T-helper 1 cell treated with Interleukin-12 subunit alpha and Interleukin-12 subunit beta and Interleukin-4 antibody, amounts not matched to agents 30 ng/mL and 1 ng/mL, for 36 hours (primary cell): ENCODE results near the gene PCDH15. TPM values are rescaled to one million over a fixed set of nuclear protein-coding genes. Genes with fewer than 3 reads are reported as not detected.
"Not testable (repeated sequence)": the region's sequence is repeated elsewhere in the genome, so short reads cannot be mapped to it uniquely, and the experiment has no call there.

Experiments
- intact Hi-C: fragments of 100-400 bp; cut with micrococcal nuclease; formaldehyde crosslinking; loops from one replicate; pipeline ENCODE4 v1.15.1; 2024
- total RNA-seq: library from RNA; stranded (reverse); gene quantifications from 2 replicates; pipeline ENCODE4 v1.2.3, GENCODE V29; 2022

Gene PCDH15
- total RNA-seq, 1 donor from 2014 or later = not detected

GRCh38 chr10:54002077-54002476, 799.0 kb downstream of the PCDH15 start:
- intact Hi-C loops = no loop called here

DNA sequence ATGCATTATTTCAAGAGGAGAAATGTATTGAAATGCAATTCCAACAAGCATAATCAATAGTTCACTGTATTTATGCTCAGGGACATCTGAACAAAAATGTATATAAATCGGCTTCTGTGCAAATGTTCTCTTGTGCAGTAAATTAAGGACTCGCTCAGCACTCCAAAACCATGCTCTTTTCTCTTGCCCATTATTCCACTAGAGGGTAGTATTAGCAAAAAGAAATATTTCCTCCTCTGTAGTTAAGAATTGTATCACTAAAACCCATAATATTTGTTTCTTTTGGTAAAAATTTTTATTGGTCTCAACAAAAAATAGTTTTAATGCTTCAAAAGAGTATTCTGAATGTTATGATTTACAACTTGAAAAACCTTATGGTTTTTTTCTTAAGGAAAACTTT, 803.1 kb downstream of the PCDH15 start:
- intact Hi-C loops = no loop called here

DNA sequence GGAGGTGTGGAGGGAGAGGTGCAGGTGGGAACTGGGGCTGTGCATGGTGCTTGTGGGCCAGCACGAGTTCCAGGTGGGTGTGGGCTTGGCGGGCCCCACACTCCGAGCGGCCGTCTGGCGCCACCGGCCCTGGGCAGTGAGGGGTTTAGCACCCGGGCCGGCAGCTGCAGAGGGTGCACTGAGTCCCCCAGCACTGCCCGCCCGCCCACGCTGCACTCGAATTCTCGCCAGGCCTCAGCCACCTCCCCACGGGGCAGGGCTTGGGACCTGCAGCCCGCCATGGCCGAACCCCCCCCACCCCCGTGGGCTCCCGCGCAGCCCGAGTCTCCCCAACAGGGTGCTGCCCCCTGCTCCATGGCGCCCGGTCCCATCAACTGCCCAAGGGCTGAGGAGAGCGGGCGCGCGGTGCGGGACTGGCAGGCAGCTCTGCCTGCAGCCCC, 810.2 kb downstream of the PCDH15 start:
- intact Hi-C loops = no loop called here

GRCh38 chr10:53983431-53983830, 817.6 kb downstream of the PCDH15 start:
- intact Hi-C loops = no loop called here

DNA sequence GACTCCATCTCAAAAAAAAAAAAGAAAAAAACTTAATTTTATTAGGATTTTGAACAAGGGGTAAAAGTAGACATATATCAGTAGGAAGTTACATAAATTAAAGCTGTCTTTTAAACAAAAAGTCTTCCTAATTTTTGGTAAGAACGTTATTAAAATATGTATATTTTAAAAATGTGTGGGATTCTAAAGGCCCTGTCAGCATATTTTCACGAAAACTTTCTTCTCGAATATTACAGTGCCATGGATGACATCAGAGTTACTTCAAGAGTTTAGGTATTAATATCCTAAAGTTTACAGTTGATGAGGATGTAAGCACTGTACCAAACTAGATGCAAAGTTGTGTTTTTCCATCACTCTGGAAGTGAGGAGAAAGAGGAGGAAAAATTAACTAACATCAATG, 820.8 kb downstream of the PCDH15 start:
- intact Hi-C loops = no loop called here

- intact Hi-C loops = no loop called here
Measured at GRCh38 chr10:53978301-53978700, 822.7 kb downstream of the PCDH15 start.

GRCh38 chr10:53977267-53977666, 823.8 kb downstream of the PCDH15 start:
- intact Hi-C loops = no loop called here

GRCh38 chr10:53957401-53957800, 843.6 kb downstream of the PCDH15 start:
- intact Hi-C loops = no loop called here

DNA sequence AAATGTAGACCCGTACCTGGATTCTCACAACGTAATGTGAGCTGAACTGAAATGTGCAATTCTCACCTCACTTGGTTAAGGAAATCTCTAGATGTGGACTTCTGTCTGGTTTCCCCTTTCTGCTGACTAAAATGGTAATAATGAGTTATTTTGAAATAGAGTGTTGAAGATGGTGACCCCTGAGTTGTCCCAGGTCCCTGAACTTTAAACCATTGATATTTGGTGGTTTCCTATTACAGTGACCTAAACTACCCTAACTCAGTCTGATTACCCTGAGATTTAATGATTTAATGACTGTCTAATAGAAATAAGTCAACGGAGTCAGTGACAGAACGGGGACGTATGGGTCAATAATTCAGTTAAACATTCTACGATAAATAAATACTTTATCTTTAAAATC, 845.9 kb downstream of the PCDH15 start:
- intact Hi-C loops = no loop called here

DNA sequence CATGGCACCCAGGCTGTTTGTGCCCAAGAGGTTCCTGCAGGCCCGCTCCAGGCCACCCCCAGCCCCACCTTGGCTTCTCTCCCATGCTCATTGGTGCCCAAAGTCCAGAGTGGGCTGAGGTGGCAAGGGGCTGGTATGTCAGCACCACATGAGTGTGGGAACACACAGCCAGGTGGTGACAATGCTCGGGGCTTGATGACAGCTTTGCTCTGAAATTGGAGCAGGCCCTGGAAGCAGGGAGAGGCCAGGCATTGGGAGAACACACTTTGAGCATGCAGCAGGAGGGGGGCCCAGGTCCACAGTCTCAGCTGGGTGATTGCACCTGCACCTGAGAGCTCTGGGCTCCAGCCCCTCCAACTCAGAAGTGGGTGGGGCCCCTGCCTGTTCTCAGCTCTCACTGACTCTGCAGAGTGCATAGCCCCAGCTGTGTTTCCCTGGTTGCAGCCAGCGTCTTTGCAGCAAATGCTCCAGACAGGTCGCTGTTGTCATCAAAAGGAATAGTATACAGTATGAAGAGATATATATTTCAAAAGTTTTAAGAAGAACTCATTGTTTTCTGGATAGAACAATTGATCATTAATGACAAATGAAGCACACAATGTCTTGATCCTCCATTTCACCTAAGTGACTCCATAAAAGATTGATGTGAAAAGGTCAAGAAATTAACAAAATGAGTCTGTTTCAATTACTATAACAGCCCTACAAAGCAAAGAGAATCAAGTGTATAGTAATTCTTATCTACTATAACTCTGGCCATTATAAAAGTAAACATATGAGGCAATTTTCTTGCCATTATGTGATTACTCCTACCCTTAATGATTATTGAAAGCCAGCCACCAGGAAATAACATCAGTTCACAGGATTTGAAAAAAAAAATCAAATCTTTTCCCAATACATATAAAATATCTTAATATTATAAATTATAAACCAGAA, 848.1 kb downstream of the PCDH15 start:
- intact Hi-C loops = no loop called here

DNA sequence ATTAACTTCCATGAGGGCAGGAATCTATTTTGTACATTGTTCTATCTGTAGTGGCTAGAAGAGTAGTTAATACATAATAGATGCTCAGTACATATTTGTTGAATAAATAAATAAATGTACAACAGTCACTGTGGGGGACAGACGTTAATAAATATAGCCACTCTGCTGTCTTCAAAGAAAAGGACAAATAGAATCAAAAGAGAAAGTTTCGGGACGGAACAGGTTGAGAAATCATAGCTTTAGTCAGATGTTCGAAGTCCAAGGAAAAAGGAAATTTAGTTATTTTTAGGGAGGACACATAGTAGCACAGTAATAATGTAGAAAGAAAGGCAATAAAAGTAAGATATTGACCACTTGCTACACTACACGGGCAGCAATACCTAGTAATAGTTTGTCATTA, 861.4 kb downstream of the PCDH15 start:
- intact Hi-C loops = no loop called here

DNA sequence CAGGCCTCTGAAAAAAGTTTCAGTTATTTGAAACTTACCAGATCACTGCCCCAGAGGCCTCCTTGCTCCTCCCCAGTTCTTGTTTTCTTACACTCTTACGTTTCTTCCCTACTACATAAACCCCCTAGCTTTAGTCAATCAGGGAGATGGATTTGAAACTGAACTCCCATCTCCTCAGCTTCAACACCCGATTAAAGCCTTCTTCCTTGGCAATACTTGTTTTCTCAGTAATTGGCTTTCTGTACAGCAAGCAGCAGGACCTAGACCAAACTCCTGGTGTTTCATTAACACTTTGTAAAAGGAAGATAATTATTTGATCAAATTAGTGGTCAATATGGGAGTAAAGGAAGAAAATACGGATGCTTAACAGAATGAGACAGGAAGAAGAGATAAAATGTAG, 870.4 kb downstream of the PCDH15 start:
- intact Hi-C loops = no loop called here

DNA sequence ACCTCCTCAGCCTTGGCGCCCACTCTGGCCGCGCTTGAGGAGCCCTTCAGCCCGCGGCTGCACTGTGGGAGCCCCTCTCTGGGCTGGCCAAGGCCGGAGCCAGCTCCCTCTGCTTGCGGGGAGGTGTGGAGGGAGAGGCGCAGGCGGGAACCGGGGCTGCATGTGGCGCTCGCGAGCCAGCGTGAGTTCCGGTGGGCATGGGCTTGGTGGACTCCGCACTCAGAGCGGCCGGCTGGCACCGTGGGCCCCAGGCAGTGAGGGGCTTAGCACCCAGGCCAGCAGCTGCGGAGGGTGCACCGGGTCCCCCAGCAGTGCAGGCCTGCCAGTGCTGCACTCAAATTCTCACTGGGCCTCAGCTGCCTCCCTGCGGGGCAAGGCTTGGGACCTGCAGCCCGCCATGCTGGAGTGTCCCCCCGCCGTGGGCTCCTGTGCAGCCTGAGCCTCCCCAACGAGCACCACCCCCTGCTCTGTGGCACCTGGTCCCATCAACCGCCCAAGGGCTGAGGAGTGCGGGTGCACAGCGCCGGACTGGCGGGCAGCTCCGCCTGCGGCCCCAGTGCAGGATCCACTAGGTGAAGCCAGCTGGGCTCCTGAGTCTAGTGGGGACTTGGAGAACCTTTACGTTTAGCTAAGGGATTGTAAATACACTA, 876.9 kb downstream of the PCDH15 start:
- intact Hi-C loops = not testable (repeated sequence)

DNA sequence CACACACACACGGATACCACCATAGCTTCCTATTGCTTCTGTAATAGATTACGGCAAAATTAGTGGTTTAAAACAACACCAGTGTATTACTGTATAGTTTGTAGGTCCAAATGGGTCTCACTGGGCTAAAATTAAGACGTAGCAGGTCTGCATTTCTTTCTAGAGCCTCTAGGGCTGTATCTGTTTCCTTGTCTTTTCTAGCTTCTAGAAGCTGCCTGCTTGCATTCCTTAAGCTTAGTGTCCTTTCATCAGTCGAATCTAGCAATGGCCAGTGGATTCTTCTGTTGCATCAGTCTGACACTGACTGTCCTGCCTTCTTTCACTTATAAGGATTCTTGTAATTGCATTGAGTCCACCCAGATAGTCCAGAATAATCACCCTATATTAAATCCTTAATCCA, 882.3 kb downstream of the PCDH15 start:
- intact Hi-C loops = no loop called here

DNA sequence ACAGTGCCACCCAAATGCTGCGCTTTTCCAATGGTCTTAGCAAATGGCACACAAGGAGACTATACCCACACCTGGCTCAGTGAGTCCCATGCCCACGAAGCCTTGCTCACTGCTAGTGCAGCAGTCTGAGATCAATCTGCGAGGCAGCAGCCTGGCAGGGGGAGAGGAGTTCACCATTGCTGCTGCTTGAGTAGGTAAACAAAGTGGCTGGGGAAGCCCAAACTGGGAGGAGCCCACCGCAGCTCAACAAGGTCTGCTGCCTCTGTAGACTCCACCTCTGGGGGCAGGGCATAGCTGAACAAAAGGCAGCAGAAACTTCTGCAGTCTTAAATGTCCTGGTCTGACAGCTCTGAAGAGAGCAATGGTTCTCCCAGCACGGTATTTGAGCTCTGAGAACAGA, 891.2 kb downstream of the PCDH15 start:
- intact Hi-C loops = no loop called here

DNA sequence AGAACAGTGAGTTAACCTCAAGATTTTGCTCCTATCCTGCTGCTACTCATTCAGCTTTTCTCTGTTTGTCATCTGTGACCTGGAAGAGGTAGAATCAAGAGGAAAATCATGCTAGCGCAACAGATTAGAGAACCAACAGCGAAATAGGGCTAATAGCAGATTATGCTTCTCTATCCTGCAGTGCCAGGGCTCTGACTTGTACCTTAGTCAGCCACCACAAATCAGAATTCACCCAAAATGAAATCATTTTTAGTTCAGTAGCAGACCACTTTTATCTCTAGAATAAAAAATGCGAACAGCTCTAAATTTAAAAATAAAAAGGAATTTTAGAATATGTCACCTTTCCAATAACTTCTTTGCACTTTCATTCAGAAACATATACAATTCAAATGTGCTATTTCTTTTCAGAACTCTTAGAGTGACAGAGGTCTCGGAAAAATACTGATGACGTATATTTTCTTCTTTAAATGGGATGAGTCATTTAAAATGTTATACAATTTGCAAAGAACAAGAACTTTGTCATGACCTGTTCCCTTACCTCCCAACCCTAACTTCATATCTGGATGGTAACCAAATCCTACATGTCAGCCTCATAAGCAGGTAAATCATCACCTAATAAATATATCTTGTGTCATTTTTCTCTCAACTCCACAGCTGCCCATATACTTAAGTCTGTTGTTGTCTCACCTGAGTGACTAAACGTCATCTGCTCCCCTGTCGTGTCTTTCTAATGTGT, 896.4 kb downstream of the PCDH15 start:
- intact Hi-C loops = no loop called here

DNA sequence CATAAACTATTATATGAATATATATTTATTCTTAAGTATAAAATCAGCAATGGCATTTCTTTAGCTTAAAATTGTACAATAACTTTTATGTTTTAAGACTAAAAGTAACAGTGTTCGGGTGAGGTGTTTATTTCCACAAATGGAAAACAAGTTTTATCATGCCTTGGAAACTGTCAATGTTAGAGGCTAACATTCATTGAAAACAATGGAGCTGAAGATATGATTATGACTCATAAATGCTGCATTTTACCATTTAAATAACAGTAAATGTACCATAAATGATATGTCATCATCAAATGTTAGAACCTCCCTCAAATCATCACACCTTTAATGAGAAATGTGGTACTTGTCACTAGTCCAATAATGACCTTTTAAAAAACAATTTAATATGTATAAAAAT, 897.3 kb downstream of the PCDH15 start:
- intact Hi-C loops = no loop called here

- intact Hi-C loops = no loop called here
Measured at GRCh38 chr10:53899463-53900160, 901.4 kb downstream of the PCDH15 start.

DNA sequence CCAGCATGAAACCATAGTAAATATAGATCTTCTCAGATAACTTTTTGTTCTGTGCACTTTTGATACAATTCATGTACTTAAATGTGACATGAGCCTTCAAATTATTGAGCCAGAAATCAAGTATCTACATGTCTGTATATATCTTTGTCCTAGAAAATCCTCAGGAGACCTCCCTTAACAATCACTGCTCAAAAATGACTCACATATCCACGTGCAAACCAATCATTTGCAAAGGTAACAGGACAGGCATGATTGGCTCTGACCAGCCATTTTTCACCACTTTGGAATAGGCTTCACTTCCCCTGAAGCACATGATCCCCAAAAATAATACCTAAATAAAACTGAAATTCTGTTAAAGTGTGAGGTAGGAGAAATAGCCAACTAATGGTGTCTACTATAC, 902.5 kb downstream of the PCDH15 start:
- intact Hi-C loops = no loop called here

- intact Hi-C loops = no loop called here
Measured at GRCh38 chr10:53894145-53894544, 906.9 kb downstream of the PCDH15 start.

GRCh38 chr10:53893061-53893460, 908.0 kb downstream of the PCDH15 start:
- intact Hi-C loops = no loop called here
